ENCODE results near the gene CCDC102B.
A peak's percentile ranks its signal among the peaks of the same experiment; 100 is the strongest.
"Not testable (repeated sequence)": the region's sequence is repeated elsewhere in the genome, so short reads cannot be mapped to it uniquely, and the experiment has no call there.

Gene CCDC102B

GRCh38 chr18:68983126-68983525, 185.2 kb downstream of the CCDC102B start:
- no peak for DNase-seq (ENCODE audit: low spot score)

- DNase-seq (ENCODE audit: low spot score), result no peak
Observed at GRCh38 chr18:68984342-68984741, 186.5 kb downstream of the CCDC102B start.

GRCh38 chr18:68985172-68985820, 187.4 kb downstream of the CCDC102B start:
- DNase-seq (ENCODE audit: low spot score), result no peak

- peak; percentile 2 for DNase-seq (ENCODE audit: low spot score)
Observed at GRCh38 chr18:68991286-68991685, 193.4 kb downstream of the CCDC102B start.

- DNase-seq (ENCODE audit: low spot score), result no peak
Observed at GRCh38 chr18:68992719-68993482, 195.0 kb downstream of the CCDC102B start.

- no peak for DNase-seq (ENCODE audit: low spot score)
Observed at GRCh38 chr18:68995675-68996074, 197.8 kb downstream of the CCDC102B start.

- DNase-seq (ENCODE audit: low spot score), result no peak
Observed at GRCh38 chr18:68997845-68998244, 200.0 kb downstream of the CCDC102B start.

GRCh38 chr18:69000366-69000765, 202.5 kb downstream of the CCDC102B start:
- DNase-seq (ENCODE audit: low spot score), result no peak

GRCh38 chr18:69002233-69002632, 204.4 kb downstream of the CCDC102B start:
- DNase-seq (ENCODE audit: low spot score), result no peak

- DNase-seq (ENCODE audit: low spot score), result not testable (repeated sequence)
Observed at GRCh38 chr18:69006212-69006611, 208.3 kb downstream of the CCDC102B start.

GRCh38 chr18:69008538-69008937, 210.7 kb downstream of the CCDC102B start:
- DNase-seq (ENCODE audit: low spot score), result no peak

- DNase-seq (ENCODE audit: low spot score), result no peak
Observed at GRCh38 chr18:69021211-69021805, 223.4 kb downstream of the CCDC102B start.

GRCh38 chr18:69022426-69022825, 224.5 kb downstream of the CCDC102B start:
- no peak for DNase-seq (ENCODE audit: low spot score)

- DNase-seq (ENCODE audit: low spot score), result no peak
Observed at GRCh38 chr18:69031571-69031970, 233.7 kb downstream of the CCDC102B start.

- DNase-seq (ENCODE audit: low spot score), result no peak
Observed at GRCh38 chr18:69032009-69032408, 234.1 kb downstream of the CCDC102B start.

- no peak for DNase-seq (ENCODE audit: low spot score)
Observed at GRCh38 chr18:69035756-69036155, 237.9 kb downstream of the CCDC102B start.

GRCh38 chr18:69044215-69044614, 246.3 kb downstream of the CCDC102B start:
- no peak for DNase-seq (ENCODE audit: low spot score)

GRCh38 chr18:69064063-69064462, 266.2 kb downstream of the CCDC102B start:
- no peak for DNase-seq (ENCODE audit: low spot score)

GRCh38 chr18:69067048-69067447, 269.2 kb downstream of the CCDC102B start:
- DNase-seq (ENCODE audit: low spot score), result no peak

GRCh38 chr18:69071680-69072079, 273.8 kb downstream of the CCDC102B start:
- no peak for DNase-seq (ENCODE audit: low spot score)

- no peak for DNase-seq (ENCODE audit: low spot score)
Observed at GRCh38 chr18:69081846-69082245, 284.0 kb downstream of the CCDC102B start.

- DNase-seq (ENCODE audit: low spot score), result no peak
Observed at GRCh38 chr18:69082499-69082898, 284.6 kb downstream of the CCDC102B start.

- no peak for DNase-seq (ENCODE audit: low spot score)
Observed at GRCh38 chr18:69085951-69086350, 288.1 kb downstream of the CCDC102B start.
